Kidney epithelial cell (primary cell): ENCODE data around the gene B3GALT5. TPM values are rescaled to one million over a fixed set of nuclear protein-coding genes. Genes with fewer than 3 reads are reported as not detected.
A peak's percentile ranks its signal among the peaks of the same experiment; 100 is the strongest.

Experiments
- DNase-seq: peaks from one replicate; pipeline ENCODE4 v3.0.0-alpha.2; 2010; ENCODE audit warnings: low read depth
- H3K27me3 ChIP-seq: 2 replicates; pipeline ENCODE4 v1.6.0; 2011; ENCODE audit warnings: low read length; ENCODE audit not compliant: control insufficient read depth, insufficient read depth
- H3K36me3 ChIP-seq: 2 replicates; pipeline ENCODE4 v1.5.1; 2011; ENCODE audit warnings: low read length; ENCODE audit not compliant: control insufficient read depth, insufficient read depth
- H3K4me3 ChIP-seq: 2 replicates; pipeline ENCODE4 v1.5.1; 2011; ENCODE audit warnings: low read depth, mild to moderate bottlenecking, control low read depth, low read length
- CTCF ChIP-seq: IDR thresholded peaks from 2 replicates; pipeline ENCODE4 v1.5.1; 2011; ENCODE audit warnings: mild to moderate bottlenecking, moderate library complexity, low read length, control low read depth, inconsistent platforms; ENCODE audit not compliant: insufficient read depth, poor library complexity, severe bottlenecking
- total RNA-seq: library from RNA; depleted of rRNA; stranded (reverse); fragments of >200 nt; gene quantifications from 2 replicates; pipeline ENCODE4 v1.2.3, GENCODE V29; 2015

The B3GALT5 gene
- total RNA-seq, 1 donor from 2014 or later, result 4.3 TPM

GRCh38 chr21:39675590-39675989 lies 62.9 kb downstream of the B3GALT5 start:
- Histone ChIP-seq H3K4me3 (no peak overlapping the region), H3K36me3 (no peaks in the 10 kb centered on the region), H3K27me3 (no peaks in the 10 kb centered on the region)
- TF ChIP-seq CTCF, result peak; percentile 18
- DNase-seq, result no peak

GRCh38 chr21:39675993-39676661 lies 63.4 kb downstream of the B3GALT5 start:
- peak; percentile 9 for TF ChIP-seq CTCF
- no peaks in the 10 kb centered on the region for H3K27me3 ChIP-seq
- H3K4me3 ChIP-seq, result no peak overlapping the region
- DNase-seq, result peak; percentile 91
- H3K36me3 ChIP-seq, result no peaks in the 10 kb centered on the region

- no peak for TF ChIP-seq CTCF
- Histone ChIP-seq H3K4me3 (no peak overlapping the region), H3K36me3 (no peaks in the 10 kb centered on the region), H3K27me3 (no peaks in the 10 kb centered on the region)
- no peak for DNase-seq
Measured at GRCh38 chr21:39680216-39680615, 67.5 kb downstream of the B3GALT5 start.

DNA sequence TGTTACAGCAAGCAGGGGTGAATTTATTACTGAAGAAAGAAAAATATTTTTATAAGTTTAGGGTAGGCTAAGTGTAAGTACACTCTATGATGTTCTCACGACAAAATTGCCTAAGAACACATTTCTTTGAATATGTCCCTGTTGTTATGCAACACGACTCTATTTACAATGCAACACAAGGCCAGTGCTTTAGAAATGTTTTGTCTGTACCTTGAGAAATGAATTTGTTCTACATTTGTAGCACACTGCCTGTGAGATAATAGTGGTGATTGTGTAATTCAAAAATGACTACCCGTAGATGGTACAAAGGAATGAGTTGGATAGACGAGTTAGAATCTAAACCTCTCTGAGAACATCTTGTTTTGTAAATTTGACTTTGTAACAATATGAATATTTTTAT lies 68.5 kb downstream of the B3GALT5 start:
- H3K27me3 ChIP-seq, result no peaks in the 10 kb centered on the region
- DNase-seq, result no peak
- H3K4me3 ChIP-seq, result no peak overlapping the region
- TF ChIP-seq CTCF, result no peak
- no peaks in the 10 kb centered on the region for H3K36me3 ChIP-seq

- Histone ChIP-seq H3K4me3 (no peak overlapping the region), H3K27me3 (no peaks in the 10 kb centered on the region), H3K36me3 (no peaks in the 10 kb centered on the region)
- no peak for TF ChIP-seq CTCF
- peak; percentile 63 for DNase-seq
Measured at GRCh38 chr21:39681845-39682244, 69.1 kb downstream of the B3GALT5 start.

DNA sequence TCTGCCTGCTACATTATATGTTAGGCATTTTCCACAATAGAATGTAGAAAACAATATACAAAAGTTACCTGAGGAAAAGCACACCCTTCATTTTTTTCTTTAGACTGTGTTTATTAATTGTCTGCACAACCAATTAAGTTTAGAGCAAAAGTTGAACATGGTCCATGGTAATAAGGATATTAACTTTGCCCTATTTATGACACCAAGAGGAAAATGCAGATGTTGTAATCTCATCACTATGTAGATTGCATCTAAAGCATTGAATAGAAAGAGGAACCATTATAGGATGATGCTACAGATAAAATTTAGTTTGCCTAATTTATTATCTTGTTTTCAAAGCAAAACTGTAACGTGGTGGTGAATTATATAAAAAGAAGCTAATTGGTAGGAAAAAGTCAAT lies 72.5 kb downstream of the B3GALT5 start:
- TF ChIP-seq CTCF, result no peak
- Histone ChIP-seq H3K4me3 (no peak overlapping the region), H3K36me3 (no peaks in the 10 kb centered on the region), H3K27me3 (no peaks in the 10 kb centered on the region)
- no peak for DNase-seq
